GM21619 (cell line): ENCODE results near the gene TAS2R9.
"Not testable (repeated sequence)": the region's sequence is repeated elsewhere in the genome, so short reads cannot be mapped to it uniquely, and the experiment has no call there.

Experiments
- ATAC-seq: cut with Tn5 transposase; IDR thresholded peaks from one replicate; pipeline ENCODE4 v1.9.1; 2021; ENCODE audit not compliant: unreplicated experiment

Gene TAS2R9, protein sequence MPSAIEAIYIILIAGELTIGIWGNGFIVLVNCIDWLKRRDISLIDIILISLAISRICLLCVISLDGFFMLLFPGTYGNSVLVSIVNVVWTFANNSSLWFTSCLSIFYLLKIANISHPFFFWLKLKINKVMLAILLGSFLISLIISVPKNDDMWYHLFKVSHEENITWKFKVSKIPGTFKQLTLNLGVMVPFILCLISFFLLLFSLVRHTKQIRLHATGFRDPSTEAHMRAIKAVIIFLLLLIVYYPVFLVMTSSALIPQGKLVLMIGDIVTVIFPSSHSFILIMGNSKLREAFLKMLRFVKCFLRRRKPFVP

GRCh38 chr12:10810068-10810467 lies at the start of gene TAS2R9:
TSS of gene TAS2R9 (minus strand) at chr12:10810168. CDS start at chr12:10810075, 93 bp downstream.
- ATAC-seq: no peak

GRCh38 chr12:10855807-10856206 lies 45.8 kb upstream of the TAS2R9 start:
- no peak for ATAC-seq

DNA sequence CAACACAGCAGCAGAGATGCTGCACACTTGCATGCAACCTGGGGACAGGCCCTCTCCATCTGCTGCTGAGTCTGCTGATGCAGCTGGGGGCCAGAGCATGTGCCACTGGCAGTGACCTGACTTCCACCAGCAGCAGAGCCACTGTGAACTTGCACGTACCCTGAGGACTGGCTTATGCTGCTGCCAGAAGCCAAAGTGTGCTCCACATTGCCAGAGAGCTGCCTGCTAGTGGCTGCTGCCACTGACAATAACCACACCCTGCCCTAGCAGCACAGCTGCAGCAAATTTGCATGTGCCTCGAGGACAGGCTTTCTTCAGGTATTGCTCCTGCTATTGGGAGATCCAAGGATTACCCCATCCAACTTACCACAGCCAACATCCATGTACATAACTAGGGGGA lies 43.8 kb upstream of the TAS2R9 start:
- ATAC-seq: no peak

DNA sequence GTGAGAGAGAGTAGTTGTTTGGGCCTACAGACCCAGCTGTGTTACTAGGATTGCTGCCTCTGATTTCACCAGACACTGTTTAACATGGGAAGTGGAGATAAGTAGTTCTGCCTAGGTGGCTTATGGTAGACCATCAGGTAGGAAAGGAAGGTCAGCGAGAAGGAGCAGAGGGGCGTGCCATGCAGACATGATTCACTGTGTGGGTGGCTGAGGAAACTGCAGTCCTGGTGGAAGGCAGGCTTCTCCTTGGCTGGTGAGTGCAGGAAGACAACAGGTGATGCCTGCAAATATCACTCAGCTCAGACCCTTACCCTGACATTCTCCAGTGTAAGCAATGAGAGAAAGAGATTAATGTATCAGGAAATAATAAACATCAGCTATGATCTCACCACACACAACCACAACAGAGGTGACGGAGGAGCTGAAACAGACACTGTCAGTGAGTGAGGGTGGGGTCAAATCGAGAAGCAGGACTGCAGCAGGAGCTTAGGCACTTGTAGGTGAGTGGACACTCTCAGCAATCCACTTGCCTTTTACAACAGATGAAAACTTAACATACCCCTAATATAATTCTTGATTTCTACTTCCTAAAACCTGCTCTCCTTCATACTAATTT lies 41.4 kb upstream of the TAS2R9 start:
- no peak for ATAC-seq

GRCh38 chr12:10849425-10849878 lies 39.5 kb upstream of the TAS2R9 start, which contains the start of gene PRR4:
TSS of gene PRR4 (minus strand) at chr12:10849475. CDS start at chr12:10849437, 38 bp downstream.
- no peak for ATAC-seq

DNA sequence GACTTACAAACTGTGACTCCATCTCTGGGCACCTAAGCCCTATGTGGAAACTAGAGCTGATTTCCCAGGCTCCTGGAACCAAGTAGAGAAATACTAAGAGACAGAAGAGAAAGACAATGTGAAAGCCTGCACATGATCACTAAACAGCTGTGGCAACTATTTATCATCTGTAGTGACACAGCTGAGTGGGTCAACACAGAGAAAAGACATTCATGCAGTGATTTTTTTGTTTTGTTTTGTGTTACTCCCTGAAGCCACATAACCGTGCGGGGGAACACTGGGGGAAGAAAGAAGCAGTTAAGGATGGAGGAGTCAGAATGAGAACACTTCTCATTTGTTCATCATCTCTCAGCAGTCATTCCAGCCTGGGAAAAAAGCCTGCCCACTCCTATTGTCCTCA lies 37.8 kb upstream of the TAS2R9 start:
- ATAC-seq: no peak

- ATAC-seq: no peak
Measured at GRCh38 chr12:10842862-10843261, 32.9 kb upstream of the TAS2R9 start.

- no peak for ATAC-seq
Measured at GRCh38 chr12:10838461-10838860, 28.5 kb upstream of the TAS2R9 start.

GRCh38 chr12:10829994-10830393 lies 20.0 kb upstream of the TAS2R9 start:
- ATAC-seq: no peak

- no peak for ATAC-seq
Measured at GRCh38 chr12:10826258-10826657, 16.3 kb upstream of the TAS2R9 start, which contains the start of gene TAS2R10. TSS of gene TAS2R10 (minus strand) at chr12:10826358. CDS start at chr12:10826269, 89 bp downstream.

DNA sequence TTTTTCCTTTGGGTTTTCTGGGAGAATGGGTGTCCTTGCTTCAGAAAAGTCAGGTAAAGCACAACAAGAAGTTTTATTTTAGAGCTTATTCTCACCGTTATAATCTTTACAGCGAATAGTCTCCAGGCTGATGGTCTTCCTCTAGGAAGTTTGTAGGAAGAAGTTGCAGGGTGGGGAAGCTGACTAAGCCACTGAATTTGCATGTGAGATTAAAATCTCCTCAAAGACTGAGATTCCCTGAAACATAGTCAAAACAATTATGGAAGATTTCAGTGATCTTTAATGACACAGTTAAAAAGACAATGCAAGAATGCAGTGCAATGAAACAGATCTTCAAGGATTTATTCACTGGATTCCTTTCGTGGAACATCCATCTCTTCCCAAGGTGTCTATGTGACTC lies 15.0 kb upstream of the TAS2R9 start:
- no peak for ATAC-seq

GRCh38 chr12:10811883-10812536 lies 2.0 kb upstream of the TAS2R9 start:
- ATAC-seq: no peak

DNA sequence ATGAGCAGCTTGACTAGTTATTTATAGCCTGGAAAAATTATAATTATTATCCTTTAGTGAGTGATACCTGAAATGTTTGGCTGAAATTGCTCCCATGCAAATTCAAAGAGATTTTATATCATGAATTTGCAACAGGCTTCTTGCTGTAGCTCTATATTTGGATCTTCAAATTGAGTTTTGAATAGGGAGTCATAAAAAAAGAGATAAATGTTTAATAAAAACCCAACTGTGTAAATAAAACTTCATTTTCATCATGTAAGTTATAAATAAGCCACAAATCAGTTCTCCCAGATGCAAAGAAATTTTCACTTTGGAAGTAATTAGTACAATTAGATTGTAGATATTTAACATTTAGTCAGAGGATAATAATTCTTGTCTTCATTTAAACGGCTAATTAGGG lies 2.8 kb downstream of the TAS2R9 start, which contains the start of gene TAS2R8:
Gene TAS2R8, minus strand, starts transcription at position 101 of the 400 bp plus-strand sequence. CDS start 306 bp downstream, outside the sequence.
- no peak for ATAC-seq

DNA sequence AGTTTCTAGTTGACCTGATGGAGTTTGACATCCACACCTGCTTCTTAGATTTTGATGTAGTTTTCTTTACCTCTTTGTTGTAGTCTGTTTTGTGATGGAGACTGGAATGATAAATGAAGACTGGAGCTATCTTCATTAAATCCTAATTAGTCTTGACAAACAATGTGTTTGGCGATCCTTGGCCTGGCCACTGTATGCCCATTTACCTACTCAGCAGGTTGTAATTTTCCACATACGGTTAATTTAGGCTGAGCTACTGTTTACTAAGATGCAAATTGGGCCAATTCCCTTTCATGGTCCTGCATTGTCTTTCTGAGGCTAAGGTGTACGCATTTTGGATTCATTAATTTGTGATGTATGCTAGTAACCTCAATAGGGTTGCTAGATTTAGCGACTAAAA lies 7.4 kb downstream of the TAS2R9 start, which contains the start of gene TAS2R7:
Gene TAS2R7, minus strand, starts transcription at position 41 of the 400 bp plus-strand sequence. CDS start 57 bp downstream, outside the sequence.
- no peak for ATAC-seq

GRCh38 chr12:10801741-10802140 lies 8.2 kb downstream of the TAS2R9 start:
- no peak for ATAC-seq

GRCh38 chr12:10794222-10794621 lies 15.7 kb downstream of the TAS2R9 start:
- no peak for ATAC-seq

DNA sequence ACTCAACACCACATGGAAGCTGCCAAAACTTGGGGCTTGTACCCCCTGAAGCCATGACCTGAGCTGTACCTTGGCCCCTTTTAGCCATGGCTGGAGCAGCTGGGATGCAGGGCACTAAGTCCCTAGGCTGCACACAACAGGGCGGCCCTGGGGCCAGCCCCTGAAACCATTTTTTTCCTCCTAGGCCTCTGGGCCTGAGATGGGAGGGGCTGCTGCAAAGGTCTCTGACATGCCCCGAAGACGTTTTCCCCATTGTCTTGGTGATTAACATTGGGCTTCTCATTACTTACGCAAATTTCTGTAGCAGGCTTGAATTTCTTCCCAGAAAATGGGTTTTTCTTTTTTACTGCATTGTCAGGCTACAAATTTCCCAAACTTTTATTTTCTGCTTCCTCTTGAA lies 18.2 kb downstream of the TAS2R9 start:
- not testable (repeated sequence) for ATAC-seq

- no peak for ATAC-seq
Measured at GRCh38 chr12:10783252-10783651, 26.7 kb downstream of the TAS2R9 start.

- no peak for ATAC-seq
Measured at GRCh38 chr12:10779103-10779502, 30.9 kb downstream of the TAS2R9 start.

DNA sequence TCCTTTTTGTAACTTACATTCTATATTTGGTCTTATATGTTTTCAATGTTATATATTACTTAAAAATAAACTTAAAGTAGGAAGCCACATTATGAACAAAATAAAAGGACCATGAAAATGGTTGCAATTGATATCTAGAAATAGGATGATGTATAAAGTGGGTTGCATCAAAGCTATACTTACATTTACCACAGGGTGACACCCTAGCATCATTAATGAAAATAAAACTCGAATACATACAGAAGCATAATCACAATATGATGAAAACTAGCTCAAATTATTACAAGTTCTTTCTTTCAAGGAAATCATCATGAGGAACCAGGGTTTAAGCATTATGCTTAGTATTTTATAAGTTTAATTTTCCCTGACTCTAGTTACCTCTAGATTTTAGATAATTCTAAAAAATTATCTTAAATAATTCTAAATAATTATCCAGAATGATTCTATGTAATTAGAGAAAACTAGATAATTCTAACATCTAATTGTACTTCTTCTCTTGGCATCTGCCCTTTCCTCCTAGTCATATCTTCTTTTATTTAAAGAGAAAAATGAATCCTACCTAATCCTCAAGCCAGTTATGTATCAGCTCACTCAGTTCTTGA lies 38.7 kb downstream of the TAS2R9 start:
- ATAC-seq: no peak

DNA sequence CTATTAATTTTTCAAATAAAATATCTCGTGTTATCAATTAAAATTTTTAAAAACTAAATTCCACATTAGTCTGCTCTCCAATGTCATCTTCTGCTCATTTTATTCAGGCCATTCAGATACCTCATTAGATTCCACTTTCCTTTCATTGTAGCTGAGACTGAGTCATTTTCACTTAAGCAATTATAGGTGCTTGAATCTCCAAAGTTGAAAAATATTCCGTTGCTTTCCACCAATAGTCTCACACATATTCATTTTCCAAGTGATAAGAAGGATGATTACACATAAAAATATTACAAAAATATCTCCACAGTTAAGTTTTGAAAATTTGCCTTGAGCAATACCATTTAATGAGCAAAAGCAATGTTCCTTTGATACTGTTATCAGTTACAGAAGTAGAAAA lies 50.3 kb downstream of the TAS2R9 start:
- no peak for ATAC-seq
